Fibroblast of peridontal ligament (primary cell): Measurements from ENCODE around the gene PRSS56.

Experiments
- DNase-seq: peaks from one replicate; pipeline ENCODE4 v3.0.0-alpha.2; 2010; ENCODE audit errors: extremely low read depth

PRSS56 gene

GRCh38 chr2:232502511-232502910 lies 17.7 kb upstream of the PRSS56 start:
- no peak for DNase-seq

DNA sequence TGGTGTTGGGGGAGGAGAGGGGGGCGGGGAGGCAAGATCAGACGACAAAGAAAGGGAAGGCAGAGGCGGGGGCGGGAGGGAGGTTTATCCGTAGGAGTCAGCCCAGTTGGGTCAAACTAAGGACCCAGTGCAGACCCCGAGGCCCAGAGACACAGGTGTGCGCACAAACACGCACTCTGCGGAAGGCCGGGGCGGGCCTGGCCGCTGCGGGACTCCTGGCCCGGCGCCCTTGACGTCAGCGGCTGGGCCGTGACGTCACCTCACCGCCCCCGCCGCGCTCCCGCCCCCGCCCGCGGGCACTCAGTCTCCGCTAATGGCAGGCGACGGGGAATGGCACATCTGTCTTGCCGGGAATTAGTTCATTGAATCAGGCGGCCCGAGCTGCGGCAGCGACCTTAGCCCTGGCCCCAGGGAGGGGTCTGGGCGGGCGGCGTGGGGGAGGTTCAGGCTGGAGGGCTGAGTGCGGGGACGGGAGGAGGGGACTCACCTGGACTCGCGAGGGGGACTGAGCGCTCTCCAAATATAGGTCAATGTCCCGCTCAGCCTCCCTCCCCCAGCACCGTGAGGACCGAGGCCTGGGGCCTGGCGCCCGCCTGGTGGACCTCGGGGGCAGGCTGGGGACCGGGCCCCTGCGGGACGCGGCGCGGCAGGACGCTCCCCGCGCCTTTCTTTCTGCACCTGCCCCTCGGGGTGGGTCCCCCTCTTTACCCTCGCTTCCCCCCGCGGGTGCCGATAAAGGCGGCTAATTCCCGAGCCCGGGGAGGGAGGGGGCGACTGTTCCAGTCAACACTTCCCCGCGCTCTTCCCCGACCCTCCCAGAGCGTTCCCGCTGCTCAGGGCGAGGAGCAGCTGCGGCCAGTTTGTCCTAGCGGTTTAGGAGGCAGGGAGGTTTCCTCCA lies 17.0 kb upstream of the PRSS56 start:
- peak; percentile 12 for DNase-seq

DNA sequence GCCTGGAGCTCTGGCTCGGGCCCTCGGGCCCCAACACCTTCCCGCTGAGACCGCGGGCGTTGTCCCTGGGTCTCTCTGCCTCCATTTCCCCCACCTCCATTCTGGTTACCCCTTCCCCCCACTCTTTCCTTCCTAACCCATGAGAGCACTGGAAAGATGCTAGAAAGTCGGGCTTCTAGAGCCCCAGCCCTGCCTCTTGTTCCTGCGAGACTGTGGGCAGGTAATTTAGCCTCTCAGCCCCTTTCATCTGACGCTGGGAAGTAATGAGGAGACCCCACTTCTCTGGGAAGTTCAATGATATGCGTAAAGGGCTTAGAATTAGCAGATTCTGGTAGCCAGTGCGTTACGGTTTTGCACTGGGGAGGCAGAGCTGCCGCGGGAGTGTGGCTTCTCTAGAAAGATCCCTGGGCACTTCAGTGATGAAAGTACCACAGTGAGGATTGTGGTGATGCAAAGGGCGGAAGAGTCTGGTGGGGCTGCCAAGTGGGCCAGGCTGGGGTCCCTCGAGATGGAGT lies 16.3 kb upstream of the PRSS56 start:
- DNase-seq, result no peak

- no peak for DNase-seq
Measured at GRCh38 chr2:232504438-232504837, 15.8 kb upstream of the PRSS56 start.

GRCh38 chr2:232505856-232506255 lies 14.3 kb upstream of the PRSS56 start:
- no peak for DNase-seq

GRCh38 chr2:232506709-232507108 lies 13.5 kb upstream of the PRSS56 start:
- DNase-seq, result no peak

GRCh38 chr2:232508251-232508650 lies 11.9 kb upstream of the PRSS56 start:
- no peak for DNase-seq

GRCh38 chr2:232511336-232511890 lies 8.8 kb upstream of the PRSS56 start:
- DNase-seq, result no peak

- DNase-seq, result no peak
Measured at GRCh38 chr2:232512602-232513001, 7.6 kb upstream of the PRSS56 start.

- no peak for DNase-seq
Measured at GRCh38 chr2:232513353-232513752, 6.8 kb upstream of the PRSS56 start.

DNA sequence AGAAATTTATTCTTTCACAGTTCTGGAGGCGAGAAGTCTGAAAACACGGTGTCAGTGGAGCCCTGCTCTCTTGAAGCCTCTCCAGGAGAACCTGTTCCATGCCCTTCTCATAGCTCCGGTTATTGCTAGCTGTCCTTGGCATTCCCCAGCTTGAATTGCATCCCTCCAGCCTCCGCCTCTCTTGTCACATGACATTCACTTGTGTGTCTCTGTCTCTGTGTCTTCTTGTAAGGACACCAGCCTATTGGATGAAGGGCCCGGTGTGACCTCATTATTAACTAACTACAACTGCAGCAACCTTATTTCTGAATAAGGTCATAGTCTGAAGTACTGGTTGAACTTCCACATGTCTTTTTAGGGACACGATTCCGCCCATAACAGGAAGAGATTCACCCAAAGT lies 4.5 kb upstream of the PRSS56 start:
- DNase-seq, result no peak

GRCh38 chr2:232516551-232516950 lies 3.6 kb upstream of the PRSS56 start:
- DNase-seq, result no peak

DNA sequence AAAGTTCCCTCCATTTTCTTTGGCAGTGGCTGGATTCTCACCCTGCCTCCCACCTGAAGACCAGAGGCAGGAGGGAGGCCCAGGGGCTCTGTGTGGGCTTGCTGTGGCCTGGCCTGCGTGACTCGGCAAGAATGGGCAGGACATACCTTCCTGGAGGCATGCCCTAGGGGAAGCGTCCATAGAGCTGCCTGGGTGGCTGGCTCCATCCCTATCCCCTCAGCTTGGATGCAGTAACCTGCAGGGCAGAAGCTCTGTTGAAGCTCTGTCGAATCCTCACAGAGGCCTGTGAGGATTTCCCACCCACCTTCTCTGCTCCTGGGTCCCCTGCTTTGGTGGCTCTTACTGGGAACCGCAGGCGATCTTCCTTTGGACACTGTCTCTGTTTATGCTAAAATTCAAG lies 1.3 kb upstream of the PRSS56 start:
- DNase-seq, result no peak

GRCh38 chr2:232520489-232520888 lies 301 bp downstream of the PRSS56 start:
- no peak for DNase-seq

DNA sequence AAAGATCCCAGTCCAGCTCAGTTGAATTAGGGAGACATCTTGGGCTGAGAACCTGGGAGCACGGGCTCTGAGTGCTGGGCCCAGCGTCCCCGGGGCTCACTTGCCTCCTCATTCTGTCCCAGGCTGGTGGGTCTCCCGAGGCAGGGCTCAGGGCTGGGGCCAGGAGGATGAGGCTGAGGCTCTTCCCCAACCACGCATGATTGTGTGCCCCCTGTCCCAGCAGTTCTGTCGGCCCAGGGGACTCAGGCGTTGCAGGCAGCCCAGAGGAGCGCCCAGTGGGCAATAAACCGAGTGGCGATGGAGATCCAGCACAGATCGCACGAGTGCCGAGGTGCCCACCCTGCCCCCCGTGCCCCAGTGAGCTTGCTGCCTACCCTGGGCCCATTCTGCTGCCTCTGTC lies 910 bp downstream of the PRSS56 start:
- DNase-seq, result no peak

GRCh38 chr2:232521959-232522622 lies 1.9 kb downstream of the PRSS56 start:
- DNase-seq, result no peak

- no peak for DNase-seq
Measured at GRCh38 chr2:232522623-232523401, 2.6 kb downstream of the PRSS56 start.

DNA sequence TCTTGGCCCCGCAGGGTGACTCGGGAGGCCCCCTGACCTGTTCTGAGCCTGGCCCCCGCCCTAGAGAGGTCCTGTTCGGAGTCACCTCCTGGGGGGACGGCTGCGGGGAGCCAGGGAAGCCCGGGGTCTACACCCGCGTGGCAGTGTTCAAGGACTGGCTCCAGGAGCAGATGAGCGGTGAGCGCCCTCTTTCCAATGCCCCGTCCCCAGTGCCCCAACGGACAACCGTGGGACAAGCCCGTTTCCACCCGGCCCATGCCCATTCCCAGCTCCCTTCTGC lies 3.2 kb downstream of the PRSS56 start:
- DNase-seq, result no peak

DNA sequence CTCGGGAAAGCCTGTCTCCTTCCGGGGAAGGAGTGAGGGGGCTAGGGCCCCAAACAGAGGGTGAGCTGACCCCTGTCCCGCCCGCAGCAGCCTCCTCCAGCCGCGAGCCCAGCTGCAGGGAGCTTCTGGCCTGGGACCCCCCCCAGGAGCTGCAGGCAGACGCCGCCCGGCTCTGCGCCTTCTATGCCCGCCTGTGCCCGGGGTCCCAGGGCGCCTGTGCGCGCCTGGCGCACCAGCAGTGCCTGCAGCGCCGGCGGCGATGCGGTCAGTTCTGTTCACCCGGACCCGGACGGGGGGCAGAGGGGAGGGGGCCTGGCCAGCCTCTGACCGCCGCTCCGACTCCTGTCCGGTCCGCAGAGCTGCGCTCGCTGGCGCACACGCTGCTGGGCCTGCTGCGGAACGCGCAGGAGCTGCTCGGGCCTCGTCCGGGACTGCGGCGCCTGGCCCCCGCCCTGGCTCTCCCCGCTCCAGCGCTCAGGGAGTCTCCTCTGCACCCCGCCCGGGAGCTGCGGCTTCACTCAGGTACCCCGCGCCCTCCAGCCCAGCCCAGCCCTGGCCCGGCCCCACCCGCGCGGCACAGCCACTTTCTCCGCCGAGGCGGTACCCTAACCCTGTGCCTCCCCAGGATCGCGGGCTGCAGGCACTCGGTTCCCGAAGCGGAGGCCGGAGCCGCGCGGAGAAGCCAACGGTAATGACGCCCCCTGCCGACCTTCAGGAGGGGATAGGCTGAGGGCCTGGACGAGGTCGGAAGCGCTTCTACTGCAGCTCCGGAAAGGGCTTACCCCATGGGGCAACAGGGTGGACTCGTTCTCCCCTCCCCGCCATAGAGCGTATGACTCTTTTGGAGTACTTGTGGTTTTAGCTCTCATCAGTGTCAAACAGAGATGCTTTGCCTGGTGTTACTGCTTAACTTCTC lies 3.8 kb downstream of the PRSS56 start:
- peak; percentile 17 for DNase-seq

DNA sequence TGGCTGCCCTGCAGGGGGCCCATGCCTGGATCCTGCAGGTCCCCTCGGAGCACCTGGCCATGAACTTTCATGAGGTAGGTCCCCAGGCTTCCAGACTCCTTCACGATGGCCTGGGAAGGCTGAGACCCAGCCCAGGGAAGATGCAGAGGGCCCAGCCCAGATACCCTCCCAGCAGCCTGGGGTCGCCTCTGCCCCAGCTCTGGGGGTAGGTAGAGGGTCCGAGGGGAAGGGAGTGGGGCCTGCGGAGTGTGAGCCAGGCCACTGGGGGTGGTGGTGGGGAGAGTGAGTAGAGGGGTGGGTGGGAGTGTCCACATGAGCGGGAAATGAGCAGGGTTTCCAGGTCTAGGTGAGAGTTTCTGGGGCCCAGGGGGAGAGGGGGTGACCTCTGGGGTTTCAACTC lies 4.6 kb downstream of the PRSS56 start:
- no peak for DNase-seq

- no peak for DNase-seq
Measured at GRCh38 chr2:232525199-232525598, 5.0 kb downstream of the PRSS56 start.
